ENCODE measurements around the gene UBE2M. TPM values are rescaled to one million over a fixed set of nuclear protein-coding genes. Genes with fewer than 3 reads are reported as not detected.
"Not testable (repeated sequence)": the region's sequence is repeated elsewhere in the genome, so short reads cannot be mapped to it uniquely, and the experiment has no call there.

UBE2M gene
- total and polyA plus RNA-seq, 2 experiments from 2014 or later = 27.6 to 64.5 TPM

GRCh38 chr19:58507602-58508223, 50.7 kb downstream of the UBE2M start:
- H3K27ac Mint-ChIP-seq; H3K4me3 ChIP-seq; H3K27me3 ChIP-seq (ENCODE audit: insufficient read depth); ATAC-seq; H3K4me2 ChIP-seq; H3K4me3 Mint-ChIP-seq; H2AFZ ChIP-seq; H3K9me2 ChIP-seq (ENCODE audit: insufficient read depth); H3K4me1 ChIP-seq (ENCODE audit: insufficient read depth); H3K36me3 ChIP-seq (ENCODE audit: insufficient read depth); H3K27ac ChIP-seq (ENCODE audit: low read depth); H3K79me2 ChIP-seq (replicated peaks; ENCODE audit: insufficient read depth); H3F3A ChIP-seq (replicated peaks; ENCODE audit: low read depth); H4K20me1 ChIP-seq (replicated peaks; ENCODE audit: insufficient read depth); H3K36me3 Mint-ChIP-seq (ENCODE audit: low read depth); DNase-seq (ENCODE audit: low spot score); H3K4me1 Mint-ChIP-seq: not testable (repeated sequence)
- H3K27me3 Mint-ChIP-seq (ENCODE audit: insufficient read depth, low read depth, poor library complexity) = peaks cover 19% of the 10 kb centered on the region
- peaks cover 12% of the 10 kb centered on the region for H3K9me3 Mint-ChIP-seq

Small RNAs within 50 kb of the gene (microRNA-seq; reads per million reads assigned to microRNA genes)
- not detected for gene MIR6807

Small RNAs within 50 kb of the gene (small RNA-seq; reads per million reads assigned to genes)
- gene MIR6807 (ENCODE audit: low replicate concordance) = 0.25 reads per million, percentile 4 among the genes with 10 or more reads in this experiment
- not detected for gene RN7SL525P (ENCODE audit: low replicate concordance)

Other genes with a start within 250 kb of the UBE2M start
- 2.7 and 2.9 TPM in 2 replicates for gene ZSCAN22, start 231.6 kb downstream of the UBE2M start, total RNA-seq (2014; rRNA removed; shearing (Covaris generic))
- 0.86 and 0.99 TPM in 2 replicates for gene ZSCAN22, start 231.6 kb downstream of the UBE2M start, polyA plus RNA-seq (2016; fragmentation: Nextera tagmentation; extraction: Ambion mirVana)
- gene A1BG, start 205.1 kb downstream of the UBE2M start, total RNA-seq (2014; rRNA removed; shearing (Covaris generic)) = 6.5 and 17.7 TPM in 2 replicates
- gene A1BG, start 205.1 kb downstream of the UBE2M start, polyA plus RNA-seq (2016; fragmentation: Nextera tagmentation; extraction: Ambion mirVana) = 43.5 and 50.5 TPM in 2 replicates
- 1.0 and 2.0 TPM in 2 replicates for gene ZNF497, start 195.9 kb downstream of the UBE2M start, total RNA-seq (2014; rRNA removed; shearing (Covaris generic))
- gene ZNF497, start 195.9 kb downstream of the UBE2M start, polyA plus RNA-seq (2016; fragmentation: Nextera tagmentation; extraction: Ambion mirVana) = 0.44 and 0.61 TPM in 2 replicates
- 11.0 and 11.3 TPM in 2 replicates for gene ZNF837, start 177.6 kb downstream of the UBE2M start, total RNA-seq (2014; rRNA removed; shearing (Covaris generic))
- 2.2 and 3.1 TPM in 2 replicates for gene ZNF837, start 177.6 kb downstream of the UBE2M start, polyA plus RNA-seq (2016; fragmentation: Nextera tagmentation; extraction: Ambion mirVana)
- gene RPS5, start 171.3 kb downstream of the UBE2M start, total RNA-seq (2014; rRNA removed; shearing (Covaris generic)) = 2,020 and 2,111 TPM in 2 replicates
- gene RPS5, start 171.3 kb downstream of the UBE2M start, polyA plus RNA-seq (2016; fragmentation: Nextera tagmentation; extraction: Ambion mirVana) = 734 and 753 TPM in 2 replicates
- gene RNF225, start 163.0 kb downstream of the UBE2M start, total RNA-seq (2014; rRNA removed; shearing (Covaris generic)) = 0.87 TPM in 1 of 2 replicates, not detected in the other
- gene RNF225, start 163.0 kb downstream of the UBE2M start, polyA plus RNA-seq (2016; fragmentation: Nextera tagmentation; extraction: Ambion mirVana) = not detected in 2 replicates
- gene ZNF584, start 150.0 kb downstream of the UBE2M start, total RNA-seq (2014; rRNA removed; shearing (Covaris generic)) = 8.1 and 9.1 TPM in 2 replicates
- gene ZNF584, start 150.0 kb downstream of the UBE2M start, polyA plus RNA-seq (2016; fragmentation: Nextera tagmentation; extraction: Ambion mirVana) = 1.1 and 2.3 TPM in 2 replicates
- 3.0 and 5.2 TPM in 2 replicates for gene ZNF132, start 118.5 kb downstream of the UBE2M start, total RNA-seq (2014; rRNA removed; shearing (Covaris generic))
- gene ZNF132, start 118.5 kb downstream of the UBE2M start, polyA plus RNA-seq (2016; fragmentation: Nextera tagmentation; extraction: Ambion mirVana) = 1.1 and 2.2 TPM in 2 replicates
- 3.0 and 4.7 TPM in 2 replicates for gene ZNF324B, start 107.0 kb downstream of the UBE2M start, total RNA-seq (2014; rRNA removed; shearing (Covaris generic))
- 0.50 and 0.61 TPM in 2 replicates for gene ZNF324B, start 107.0 kb downstream of the UBE2M start, polyA plus RNA-seq (2016; fragmentation: Nextera tagmentation; extraction: Ambion mirVana)
- 11.4 and 15.0 TPM in 2 replicates for gene ZNF324, start 91.5 kb downstream of the UBE2M start, total RNA-seq (2014; rRNA removed; shearing (Covaris generic))
- 3.5 and 3.9 TPM in 2 replicates for gene ZNF324, start 91.5 kb downstream of the UBE2M start, polyA plus RNA-seq (2016; fragmentation: Nextera tagmentation; extraction: Ambion mirVana)
- gene ZNF446, start 82.3 kb downstream of the UBE2M start, total RNA-seq (2014; rRNA removed; shearing (Covaris generic)) = 5.6 and 5.9 TPM in 2 replicates
- 2.1 and 2.4 TPM in 2 replicates for gene ZNF446, start 82.3 kb downstream of the UBE2M start, polyA plus RNA-seq (2016; fragmentation: Nextera tagmentation; extraction: Ambion mirVana)
- 13.4 and 16.2 TPM in 2 replicates for gene SLC27A5, start 46.6 kb downstream of the UBE2M start, total RNA-seq (2014; rRNA removed; shearing (Covaris generic))
- 35.5 and 37.7 TPM in 2 replicates for gene SLC27A5, start 46.6 kb downstream of the UBE2M start, polyA plus RNA-seq (2016; fragmentation: Nextera tagmentation; extraction: Ambion mirVana)
- 9.0 and 10.4 TPM in 2 replicates for gene ZBTB45, start 38.8 kb downstream of the UBE2M start, total RNA-seq (2014; rRNA removed; shearing (Covaris generic))
- 8.5 and 9.5 TPM in 2 replicates for gene ZBTB45, start 38.8 kb downstream of the UBE2M start, polyA plus RNA-seq (2016; fragmentation: Nextera tagmentation; extraction: Ambion mirVana)
- 1,208 and 1,430 TPM in 2 replicates for gene TRIM28, start 14.5 kb downstream of the UBE2M start, total RNA-seq (2014; rRNA removed; shearing (Covaris generic))
- 920 and 1,022 TPM in 2 replicates for gene TRIM28, start 14.5 kb downstream of the UBE2M start, polyA plus RNA-seq (2016; fragmentation: Nextera tagmentation; extraction: Ambion mirVana)
- gene CHMP2A, start 3.5 kb downstream of the UBE2M start, total RNA-seq (2014; rRNA removed; shearing (Covaris generic)) = 78.6 and 92.2 TPM in 2 replicates
- 143 and 145 TPM in 2 replicates for gene CHMP2A, start 3.5 kb downstream of the UBE2M start, polyA plus RNA-seq (2016; fragmentation: Nextera tagmentation; extraction: Ambion mirVana)
- gene MZF1, start 14.7 kb upstream of the UBE2M start, total RNA-seq (2014; rRNA removed; shearing (Covaris generic)) = 17.8 and 21.8 TPM in 2 replicates
- gene MZF1, start 14.7 kb upstream of the UBE2M start, polyA plus RNA-seq (2016; fragmentation: Nextera tagmentation; extraction: Ambion mirVana) = 10.2 and 10.8 TPM in 2 replicates

Data from GM23338 (cell line).